H9 (cell line): Measurements from ENCODE around the gene C13orf42. TPM values are rescaled to one million over a fixed set of nuclear protein-coding genes. Genes with fewer than 3 reads are reported as not detected.

Source experiments
- DNase-seq: peaks from one replicate; pipeline ENCODE4 v3.0.0-alpha.2; 2017
- H2AFZ ChIP-seq: one replicate; pipeline ENCODE4 v1.6.1; 2013; ENCODE audit warnings: mild to moderate bottlenecking, low read length, control low read depth, moderate library complexity
- H2AK5ac ChIP-seq: 2 replicates; pipeline ENCODE4 v1.6.1; 2013; ENCODE audit warnings: low read length, control low read depth, mixed read lengths; ENCODE audit not compliant: insufficient read length
- H2BK120ac ChIP-seq: one replicate; pipeline ENCODE4 v1.6.1; 2013; ENCODE audit warnings: low read depth, mild to moderate bottlenecking, low read length, control low read depth, inconsistent platforms; ENCODE audit not compliant: poor library complexity, severe bottlenecking
- H2BK12ac ChIP-seq: 2 replicates; pipeline ENCODE4 v1.6.1; 2013; ENCODE audit warnings: low read length, control low read depth, mixed read lengths, low read depth; ENCODE audit not compliant: insufficient read length
- H2BK15ac ChIP-seq: 2 replicates; pipeline ENCODE4 v1.6.1; 2013; ENCODE audit warnings: low read depth, low read length, control low read depth
- H2BK20ac ChIP-seq: one replicate; pipeline ENCODE4 v1.6.1; 2013; ENCODE audit warnings: low read depth, mild to moderate bottlenecking, low read length, control low read depth, inconsistent platforms; ENCODE audit not compliant: poor library complexity, severe bottlenecking
- H2BK5ac ChIP-seq: 2 replicates; pipeline ENCODE4 v1.6.1; 2013; ENCODE audit warnings: low read length, control low read depth, mixed read lengths; ENCODE audit not compliant: insufficient read length
- H3K14ac ChIP-seq: 2 replicates; pipeline ENCODE4 v1.6.1; 2013; ENCODE audit warnings: low read length, control low read depth; ENCODE audit not compliant: insufficient read depth
- H3K18ac ChIP-seq: 2 replicates; pipeline ENCODE4 v1.6.1; 2013; ENCODE audit warnings: low read depth, mild to moderate bottlenecking, mixed read lengths, low read length, control low read depth; ENCODE audit not compliant: insufficient read length
- H3K23ac ChIP-seq: 2 replicates; pipeline ENCODE4 v1.6.1; 2013; ENCODE audit warnings: low read length, control low read depth, mixed read lengths, low read depth; ENCODE audit not compliant: insufficient read length
- H3K23me2 ChIP-seq: 2 replicates; pipeline ENCODE4 v1.6.1; 2013; ENCODE audit warnings: low read depth, mild to moderate bottlenecking, mixed read lengths, low read length, control low read depth; ENCODE audit not compliant: insufficient read length, poor library complexity, severe bottlenecking
- H3K27ac ChIP-seq: 2 replicates; pipeline ENCODE4 v1.5.1; 2013; ENCODE audit warnings: low read length, control low read depth, mixed read lengths, low read depth; ENCODE audit not compliant: insufficient read length
- H3K27me3 ChIP-seq: 2 replicates; pipeline ENCODE4 v1.6.1; 2013; ENCODE audit warnings: low read length, control low read depth, inconsistent platforms; ENCODE audit not compliant: insufficient read depth
- H3K4ac ChIP-seq: 2 replicates; pipeline ENCODE4 v1.6.1; 2013; ENCODE audit warnings: low read depth, mild to moderate bottlenecking, control low read depth, inconsistent platforms, low read length, moderate library complexity
- H3K4me1 ChIP-seq: 2 replicates; pipeline ENCODE4 v1.6.1; 2013; ENCODE audit warnings: low read length, control low read depth, inconsistent platforms; ENCODE audit not compliant: insufficient read depth
- H3K4me2 ChIP-seq: 2 replicates; pipeline ENCODE4 v1.6.1; 2013; ENCODE audit warnings: low read length, control low read depth, mixed read lengths; ENCODE audit not compliant: insufficient read length, insufficient read depth
- H3K56ac ChIP-seq: 2 replicates; pipeline ENCODE4 v1.6.1; 2013; ENCODE audit warnings: low read depth, mild to moderate bottlenecking, mixed read lengths, low read length, control low read depth; ENCODE audit not compliant: insufficient read length
- H3K79me1 ChIP-seq: 2 replicates; pipeline ENCODE4 v1.6.1; 2013; ENCODE audit warnings: low read depth, mild to moderate bottlenecking, moderate library complexity, low read length, control low read depth, inconsistent platforms; ENCODE audit not compliant: insufficient read depth, poor library complexity, severe bottlenecking
- H3K79me2 ChIP-seq: 2 replicates; pipeline ENCODE4 v1.6.1; 2013; ENCODE audit warnings: low read length, control low read depth, inconsistent platforms; ENCODE audit not compliant: insufficient read depth
- H3K9ac ChIP-seq: 2 replicates; pipeline ENCODE4 v1.6.1; 2013; ENCODE audit warnings: low read length, control low read depth, mixed read lengths; ENCODE audit not compliant: insufficient read length; ENCODE audit errors: extremely low read depth
- H3K9me3 ChIP-seq: one replicate; pipeline ENCODE4 v1.6.1; 2013; ENCODE audit warnings: low read depth, low read length, inconsistent platforms; ENCODE audit not compliant: control insufficient read depth
- H3T11ph ChIP-seq: one replicate; pipeline ENCODE4 v1.6.1; 2013; ENCODE audit warnings: mild to moderate bottlenecking, low read length, control low read depth, inconsistent platforms
- H4K20me1 ChIP-seq: one replicate; pipeline ENCODE4 v1.6.1; 2013; ENCODE audit not compliant: control insufficient read depth, insufficient read length, insufficient read depth
- H4K5ac ChIP-seq: 2 replicates; pipeline ENCODE4 v1.6.1; 2013; ENCODE audit warnings: low read depth, mild to moderate bottlenecking, mixed read lengths, low read length, control low read depth; ENCODE audit not compliant: insufficient read length
- H4K8ac ChIP-seq: replicated peaks from 2 replicates; pipeline ENCODE4 v1.6.1; 2013; ENCODE audit warnings: low read length, control low read depth, mixed read lengths, low read depth; ENCODE audit not compliant: insufficient read length
- H4K91ac ChIP-seq: 2 replicates; pipeline ENCODE4 v1.6.1; 2013; ENCODE audit warnings: low read depth, mild to moderate bottlenecking, moderate library complexity, mixed read lengths, low read length, control low read depth; ENCODE audit not compliant: insufficient read length
- H3K27ac Mint-ChIP-seq, 3 experiments: 2 replicates in 2 of 3; 3 replicates in 1 of 3; pipeline ENCODE4 v1.8.0; 2020 to 2021; ENCODE audit warnings: mixed read lengths in 3 of 3, mild to moderate bottlenecking in 1 of 3, moderate library complexity in 1 of 3
- H3K27me3 Mint-ChIP-seq: 2 replicates; pipeline ENCODE4 v1.8.0; 2021; ENCODE audit warnings: low read depth, mild to moderate bottlenecking, moderate library complexity, mixed read lengths
- H3K36me3 Mint-ChIP-seq, 3 experiments: 2 replicates in 2 of 3; 3 replicates in 1 of 3; pipeline ENCODE4 v1.8.0; 2020 to 2021; ENCODE audit warnings: low read depth in 3 of 3, mixed read lengths in 3 of 3; ENCODE audit not compliant: insufficient read depth in 1 of 3
- H3K4me1 Mint-ChIP-seq, 2 experiments: 2 replicates each; pipeline ENCODE4 v1.8.0; 2020; ENCODE audit warnings: mixed read lengths in 2 of 2
- H3K4me3 Mint-ChIP-seq, 2 experiments: 2 replicates in 1 of 2; 3 replicates in 1 of 2; pipeline ENCODE4 v1.8.0; 2020 to 2021; ENCODE audit warnings: mild to moderate bottlenecking in 2 of 2, mixed read lengths in 2 of 2, moderate library complexity in 1 of 2
- H3K9me3 Mint-ChIP-seq, 2 experiments: 2 replicates in 1 of 2; 3 replicates in 1 of 2; pipeline ENCODE4 v1.8.0; 2020; ENCODE audit warnings: mild to moderate bottlenecking in 2 of 2, mixed read lengths in 2 of 2, moderate library complexity in 1 of 2
- CTCF ChIP-seq: fragments of 200-600 bp; sonication (generic); conservative IDR thresholded peaks from 3 replicates; pipeline ENCODE4 v1.8.0; 2021; ENCODE audit warnings: antibody characterized with exemption, mild to moderate bottlenecking
- WGBS: extraction: QIAGEN DNeasy Blood & Tissue Kit; methylation state at CpG from one replicate; pipeline ENCODE4 v1.1.7; 2013; ENCODE audit warnings: missing lambda C conversion rate, low lambda C conversion rate, mixed read lengths; ENCODE audit not compliant: insufficient read length; ENCODE audit errors: extremely low coverage; 5-methylcytosine and 5-hydroxymethylcytosine counted together
- total RNA-seq: library from RNA; stranded (reverse); gene quantifications from 2 replicates; pipeline ENCODE4 v1.2.1, GENCODE V29; 2021

C13orf42 gene
- total RNA-seq, 1 experiment from 2014 or later: 16.5 TPM

GRCh38 chr13:51067210-51067701 lies 43.8 kb downstream of the C13orf42 start:
- Histone ChIP-seq H3K4ac (no peak overlapping the region), H2BK15ac (no peak overlapping the region), H4K8ac (no peak overlapping the region), H3K27ac (no peak overlapping the region), H2AFZ (no peak overlapping the region), H4K5ac (no peak overlapping the region), H2BK12ac (no peak overlapping the region), H4K91ac (no peak overlapping the region), H3T11ph (no peak overlapping the region), H3K23ac (no peak overlapping the region), H3K23me2 (no peaks in the 10 kb centered on the region), H3K4me1 (no peaks in the 10 kb centered on the region), H3K9me3 (no peaks in the 10 kb centered on the region), H3K4me2 (no peak overlapping the region), H4K20me1 (no peaks in the 10 kb centered on the region), H3K9ac (no peak overlapping the region), H2BK20ac (no peak overlapping the region), H3K14ac (no peak overlapping the region), H3K27me3 (no peaks in the 10 kb centered on the region), H3K56ac (no peak overlapping the region), H2BK5ac (no peak overlapping the region), H3K18ac (no peak overlapping the region), H2BK120ac (no peak overlapping the region), H3K79me1 (no peaks in the 10 kb centered on the region), H3K79me2 (no peaks in the 10 kb centered on the region), H2AK5ac (no peak overlapping the region)
- H3K4me3 Mint-ChIP-seq: no peak overlapping the region
- no peaks in the 10 kb centered on the region for H3K9me3 Mint-ChIP-seq
- peaks cover 11 to 18% of the 10 kb centered on the region in 2 experiments for H3K4me1 Mint-ChIP-seq
- DNase-seq: no peak
- H3K36me3 Mint-ChIP-seq: no peaks in the 10 kb centered on the region
- no peak for TF ChIP-seq CTCF
- WGBS: no CpG with 5 or more reads among the region's 9 CpGs
- H3K27ac Mint-ChIP-seq: no peak overlapping the region
- H3K27me3 Mint-ChIP-seq: peaks cover 6% of the 10 kb centered on the region; the same call in 1 of the 2 replicates
